Stimulated activated CD4-positive, alpha-beta T cell treated with anti-CD3 and anti-CD28 coated beads, TNF-alpha, amount 100 ng/mL, for 24 hours (primary cell): ENCODE results near the gene DUSP2.
A peak's percentile ranks its signal among the peaks of the same experiment; 100 is the strongest.

Source experiments
- DNase-seq, 3 experiments: peaks; one replicate each; pipeline ENCODE4 v3.0.0-alpha.2; 2020; ENCODE audit warnings: low read depth in 3 of 3

Gene DUSP2

DNA sequence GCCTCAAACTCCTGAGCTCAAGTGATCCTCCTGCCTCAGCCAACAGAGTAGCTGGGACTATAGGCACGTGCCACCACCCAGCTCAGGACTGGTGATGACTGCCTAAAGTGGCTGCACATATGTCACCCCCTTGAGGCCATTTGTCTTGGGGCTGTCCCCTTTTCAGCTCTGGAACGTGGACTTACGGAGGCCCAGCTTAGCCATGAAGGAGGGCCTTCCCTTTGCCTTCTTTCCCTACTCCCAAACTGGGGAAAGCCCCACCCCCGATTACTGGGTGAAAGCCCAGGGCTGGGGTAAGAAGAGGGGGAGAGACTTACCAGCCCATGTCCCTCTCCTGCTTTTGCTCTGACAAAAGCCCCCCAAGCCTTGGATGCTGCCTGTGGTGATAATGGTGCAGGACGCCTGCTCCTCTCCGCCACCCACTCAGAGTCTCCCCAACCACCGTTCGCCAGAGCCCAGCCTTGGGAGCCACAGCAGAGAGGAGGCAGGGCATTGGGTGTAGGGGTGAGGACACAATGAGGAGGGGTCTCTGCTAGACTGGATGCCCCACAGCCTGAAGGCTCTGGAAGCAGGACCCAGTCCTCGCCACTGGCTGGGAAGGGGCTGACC, 2.5 kb upstream of the DUSP2 start:
- DNase-seq: no peak

GRCh38 chr2:96146881-96147592, 1.8 kb upstream of the DUSP2 start:
- DNase-seq: no peak

GRCh38 chr2:96146153-96146880, 1.1 kb upstream of the DUSP2 start:
- peak; percentile 78 to 91 (median 85) for DNase-seq

DNA sequence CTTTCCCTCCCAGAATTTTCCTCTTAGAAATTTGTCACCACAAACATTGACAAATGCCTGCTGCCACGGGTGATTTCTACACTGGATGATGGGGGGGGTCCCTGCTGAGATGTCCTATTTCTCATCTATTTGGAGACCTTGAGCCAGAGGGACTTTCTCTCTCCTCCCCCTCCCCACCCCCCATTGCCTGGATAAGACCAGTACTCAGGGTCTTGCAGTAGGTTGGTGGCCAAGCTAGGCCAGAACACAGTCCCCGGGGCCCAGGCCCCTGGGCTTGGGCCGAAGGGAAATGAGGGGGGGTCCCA, 560 bp upstream of the DUSP2 start:
- no peak for DNase-seq

DNA sequence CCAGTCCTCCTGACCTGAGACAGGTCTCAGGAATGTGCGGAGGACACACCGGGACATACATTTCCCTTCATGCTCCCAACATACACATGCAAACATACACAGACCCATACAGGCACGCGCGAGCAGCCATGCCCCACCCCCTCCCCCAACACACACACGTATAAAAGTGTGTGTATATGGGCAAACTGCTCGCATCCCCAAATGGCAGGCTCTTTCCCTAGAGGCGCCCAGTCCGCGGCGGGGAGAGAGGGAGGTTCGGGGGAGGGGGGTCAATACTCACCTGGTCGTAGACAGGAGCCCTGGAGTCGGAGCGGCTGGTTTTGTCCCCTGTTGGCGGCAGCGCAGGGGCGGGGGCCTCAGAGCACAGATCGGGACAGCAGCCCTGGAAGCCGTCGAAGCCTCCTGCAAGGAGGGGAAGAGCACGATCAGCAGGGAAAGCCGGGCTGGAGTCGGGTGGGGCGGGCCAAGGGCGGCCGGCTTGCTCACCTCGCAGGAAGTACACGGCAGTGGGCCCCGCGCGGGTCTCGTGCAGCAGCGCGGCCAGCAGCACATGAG, 682 bp downstream of the DUSP2 start:
- peak in 1 of 3 experiments; percentile 60 for DNase-seq

DNA sequence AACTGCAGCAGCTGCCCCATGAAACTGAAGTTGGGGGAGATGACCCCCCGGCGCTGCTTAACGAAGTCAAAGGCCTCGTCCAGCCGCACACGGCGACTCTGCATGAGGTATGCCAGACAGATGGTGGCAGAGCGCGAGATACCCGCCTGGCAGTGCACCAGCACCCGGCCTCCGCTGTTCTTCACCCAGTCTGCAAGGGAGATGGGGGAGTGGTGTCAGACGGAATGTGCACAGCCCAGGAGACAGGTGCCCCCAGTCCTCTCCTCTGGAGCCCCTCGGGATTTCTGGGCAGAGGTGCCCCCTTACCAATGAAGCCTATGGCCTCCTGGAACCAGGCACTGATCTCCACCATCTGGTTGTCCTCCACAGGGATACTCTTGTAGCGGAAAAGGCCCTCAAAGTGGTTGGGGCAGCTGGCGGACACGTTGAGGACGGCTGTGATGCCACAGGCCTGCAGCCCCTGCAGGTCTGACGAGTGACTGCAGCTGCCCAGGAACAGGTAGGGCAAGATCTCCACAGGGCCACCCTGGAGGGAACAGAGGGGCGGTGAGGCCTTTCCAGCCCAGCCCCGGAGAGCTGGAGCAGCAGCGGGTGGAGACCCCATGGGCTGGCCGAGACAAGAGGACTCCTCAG, 1.3 kb downstream of the DUSP2 start:
- peak in 1 of 3 experiments; percentile 45 for DNase-seq

DNA sequence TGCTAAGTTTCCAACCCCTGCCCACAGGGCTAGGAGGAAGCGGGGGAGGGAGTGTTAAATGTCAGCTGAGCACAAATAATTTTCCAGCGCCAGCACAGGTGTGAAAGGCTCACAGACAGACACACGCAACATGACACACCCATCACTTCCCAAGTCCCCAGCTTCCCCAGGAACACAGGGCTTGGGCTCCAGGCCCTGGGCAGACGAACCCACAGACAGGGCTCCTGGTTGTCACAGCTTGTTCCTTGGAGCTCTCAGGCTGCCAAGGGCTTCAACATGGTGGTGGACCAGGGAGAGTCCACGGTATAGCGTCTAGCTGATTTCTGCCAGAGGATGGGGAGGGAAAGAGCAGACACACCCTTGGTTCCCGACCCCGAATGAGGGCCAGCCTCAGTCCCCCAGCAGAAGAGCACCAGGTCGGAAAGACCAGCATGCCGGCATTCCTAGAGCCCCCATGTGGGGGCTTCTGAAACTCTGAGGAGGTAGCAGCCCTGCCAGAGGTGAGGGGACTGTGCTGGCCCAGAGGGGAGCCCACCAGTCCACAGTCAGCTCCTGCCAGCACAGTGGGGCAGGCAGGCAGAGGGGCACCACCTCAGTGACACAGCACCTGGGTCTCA, 1.9 kb downstream of the DUSP2 start:
- DNase-seq: peak in 1 of 3 experiments; percentile 47

GRCh38 chr2:96142217-96143113, 2.8 kb downstream of the DUSP2 start:
- peak in 1 of 3 experiments; percentile 84 for DNase-seq

DNA sequence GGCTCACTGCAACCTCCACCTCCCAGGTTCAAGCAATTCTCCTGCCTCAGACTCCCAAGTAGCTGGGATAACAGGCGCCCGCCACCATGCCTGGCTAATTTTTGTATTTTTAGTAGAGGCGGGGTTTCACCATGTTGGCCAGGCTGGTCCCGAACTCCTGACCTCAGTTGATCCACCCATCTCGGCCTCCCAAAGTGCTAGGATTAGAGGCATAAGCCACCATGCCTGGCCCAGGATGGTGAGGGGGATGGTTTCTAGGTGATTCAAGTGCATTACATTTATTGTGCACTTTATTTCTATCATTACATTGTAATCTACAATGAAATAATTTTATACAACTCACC, 3.6 kb downstream of the DUSP2 start:
- DNase-seq: peak in 1 of 3 experiments; percentile 32

GRCh38 chr2:96140941-96141623, 4.2 kb downstream of the DUSP2 start:
- DNase-seq: peak in 1 of 3 experiments; percentile 34

- DNase-seq: no peak
These were observed 6.0 kb downstream of the DUSP2 start for GRCh38 chr2:96139181-96139758.

- DNase-seq: peak in 1 of 3 experiments; percentile 57
These were observed 6.8 kb downstream of the DUSP2 start, which contains the start of gene ASTL for GRCh38 chr2:96138179-96139145. Gene ASTL (minus strand): TSS chr2:96138502. CDS start chr2:96138436, 66 bp downstream.

- DNase-seq: no peak
These were observed 7.7 kb downstream of the DUSP2 start for GRCh38 chr2:96137321-96138178.

GRCh38 chr2:96136129-96136720, 9.0 kb downstream of the DUSP2 start:
- no peak for DNase-seq

DNA sequence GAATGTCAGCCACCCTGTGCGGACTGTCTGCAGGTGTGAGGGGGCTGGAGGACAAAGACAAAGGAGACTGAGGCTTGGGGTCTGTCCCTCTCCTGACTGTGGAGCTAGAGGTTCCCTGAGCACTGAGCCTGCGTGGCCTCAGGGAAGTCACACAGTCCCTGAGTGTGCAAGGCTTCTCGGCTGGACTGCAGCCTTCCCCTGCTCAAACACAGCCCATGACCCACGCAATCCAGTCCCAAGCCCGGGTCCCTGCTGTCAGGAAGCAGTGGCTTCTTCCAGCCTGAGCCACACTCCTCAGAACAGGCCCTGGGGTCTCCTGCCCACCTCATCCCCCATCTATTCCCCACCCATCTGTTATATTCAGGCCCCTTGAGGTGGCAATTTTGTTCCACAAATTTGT, 9.6 kb downstream of the DUSP2 start:
- DNase-seq: no peak

DNA sequence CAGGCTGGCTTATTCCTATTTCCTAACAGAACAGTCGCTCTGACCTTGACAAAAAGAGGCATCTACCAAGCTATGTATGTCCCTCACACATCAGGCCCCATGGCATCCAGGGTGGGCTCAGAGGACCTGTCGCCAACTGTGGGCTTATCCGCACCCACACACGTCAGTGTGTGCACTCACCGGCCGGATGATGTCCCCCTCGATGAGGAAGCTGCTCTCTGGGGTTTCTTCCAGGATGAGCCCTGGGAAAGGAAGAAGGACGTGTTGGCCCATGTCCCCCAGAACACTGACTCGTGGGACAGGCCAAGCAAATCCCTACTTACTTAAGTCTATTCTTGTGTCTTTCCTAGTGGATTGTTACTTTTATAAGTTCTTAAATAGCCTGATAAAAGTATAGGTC, 10.1 kb downstream of the DUSP2 start:
- no peak for DNase-seq

- DNase-seq: no peak
These were observed 10.8 kb downstream of the DUSP2 start for GRCh38 chr2:96134421-96134820.
